Stimulated activated CD4-positive, alpha-beta T cell treated with anti-CD3 and anti-CD28 coated beads, Interleukin-1b, Interleukin-23, amount 100 ng/mL, for 24 hours (primary cell): ENCODE data around the gene SYNJ1.
"Not testable (repeated sequence)": the region's sequence is repeated elsewhere in the genome, so short reads cannot be mapped to it uniquely, and the experiment has no call there.

ENCODE experiments used
- DNase-seq, 4 experiments: peaks; one replicate each; pipeline ENCODE4 v3.0.0-alpha.2; 2020; ENCODE audit warnings: low read depth in 4 of 4, low spot score in 1 of 4

Gene SYNJ1

GRCh38 chr21:32727687-32728455 lies at the start of gene SYNJ1:
TSS of gene SYNJ1 (minus strand) at chr21:32728013. CDS start at chr21:32726895, 1,118 bp downstream.
- DNase-seq: peak; percentile 86 to 92 (median 90)

GRCh38 chr21:32777269-32777668 lies 49.5 kb upstream of the SYNJ1 start:
- DNase-seq: no peak

GRCh38 chr21:32776743-32777142 lies 48.9 kb upstream of the SYNJ1 start:
- DNase-seq: no peak

- DNase-seq: not testable (repeated sequence)
Observed at GRCh38 chr21:32773048-32773344, 45.2 kb upstream of the SYNJ1 start.

GRCh38 chr21:32772281-32773047 lies 44.7 kb upstream of the SYNJ1 start:
- DNase-seq: peak; percentile 26 to 71 (median 48)

GRCh38 chr21:32770871-32771523 lies 43.2 kb upstream of the SYNJ1 start:
- DNase-seq: peak; percentile 6 to 32 (median 14)

GRCh38 chr21:32768530-32768929 lies 40.7 kb upstream of the SYNJ1 start:
- DNase-seq: no peak

- no peak for DNase-seq
Observed at GRCh38 chr21:32765058-32765457, 37.2 kb upstream of the SYNJ1 start.

GRCh38 chr21:32764186-32764585 lies 36.4 kb upstream of the SYNJ1 start:
- no peak for DNase-seq

- DNase-seq: no peak
Observed at GRCh38 chr21:32757804-32758203, 30.0 kb upstream of the SYNJ1 start.

GRCh38 chr21:32756096-32756495 lies 28.3 kb upstream of the SYNJ1 start:
- no peak for DNase-seq

- no peak for DNase-seq
Observed at GRCh38 chr21:32753818-32754585, 26.2 kb upstream of the SYNJ1 start.

- no peak for DNase-seq
Observed at GRCh38 chr21:32750405-32750804, 22.6 kb upstream of the SYNJ1 start.

- no peak for DNase-seq
Observed at GRCh38 chr21:32749662-32750061, 21.8 kb upstream of the SYNJ1 start.

- DNase-seq: no peak
Observed at GRCh38 chr21:32748529-32748928, 20.7 kb upstream of the SYNJ1 start.

- DNase-seq: no peak
Observed at GRCh38 chr21:32747396-32747795, 19.6 kb upstream of the SYNJ1 start.

GRCh38 chr21:32746711-32747110 lies 18.9 kb upstream of the SYNJ1 start:
- DNase-seq: not testable (repeated sequence)

- DNase-seq: no peak
Observed at GRCh38 chr21:32742396-32742795, 14.6 kb upstream of the SYNJ1 start.

GRCh38 chr21:32741336-32741735 lies 13.5 kb upstream of the SYNJ1 start:
- no peak for DNase-seq

- no peak for DNase-seq
Observed at GRCh38 chr21:32739946-32740345, 12.1 kb upstream of the SYNJ1 start.

GRCh38 chr21:32736083-32736482 lies 8.3 kb upstream of the SYNJ1 start:
- DNase-seq: not testable (repeated sequence)
